ENCODE measurements around the gene ZNF660.

ZNF660 gene

GRCh38 chr3:44642337-44642736 is 57.6 kb downstream of the ZNF660 start:
- DNase-seq, result no peak

GRCh38 chr3:44643024-44643423 is 58.3 kb downstream of the ZNF660 start:
- no peak for DNase-seq

- no peak for DNase-seq
Measured at GRCh38 chr3:44647771-44648170, 63.0 kb downstream of the ZNF660 start.

- DNase-seq, result peak; percentile 26
Measured at GRCh38 chr3:44648564-44649229, 63.9 kb downstream of the ZNF660 start, which contains the start of gene ZNF35. ZNF35 (plus strand) TSS chr3:44648732; CDS start chr3:44651068, 2,336 bp downstream.

All from activated naive CD4-positive, alpha-beta T cell treated with Interleukin-2 at 50 U/mL for 16 hours (primary cell).